Measurements from ENCODE around the gene NHSL1.
"Not testable (repeated sequence)": the region's sequence is repeated elsewhere in the genome, so short reads cannot be mapped to it uniquely, and the experiment has no call there.

NHSL1 gene

GRCh38 chr6:138428944-138429598, 70.2 kb downstream of the NHSL1 start:
- DNase-seq (ENCODE audit: low read depth in 2 of 2, low spot score in 1 of 2): no peak

- no peak for DNase-seq (ENCODE audit: low read depth in 2 of 2, low spot score in 1 of 2)
Measured at GRCh38 chr6:138427701-138428100, 71.6 kb downstream of the NHSL1 start.

GRCh38 chr6:138426500-138427123, 72.7 kb downstream of the NHSL1 start:
- DNase-seq (ENCODE audit: low read depth in 2 of 2, low spot score in 1 of 2): no peak

GRCh38 chr6:138425256-138425655, 74.0 kb downstream of the NHSL1 start:
- not testable (repeated sequence) for DNase-seq (ENCODE audit: low read depth in 2 of 2, low spot score in 1 of 2)

- DNase-seq (ENCODE audit: low read depth in 2 of 2, low spot score in 1 of 2): no peak
Measured at GRCh38 chr6:138424004-138424904, 75.0 kb downstream of the NHSL1 start.

- no peak for DNase-seq (ENCODE audit: low read depth in 2 of 2, low spot score in 1 of 2)
Measured at GRCh38 chr6:138422861-138423260, 76.4 kb downstream of the NHSL1 start.

- no peak for DNase-seq (ENCODE audit: low read depth in 2 of 2, low spot score in 1 of 2)
Measured at GRCh38 chr6:138421608-138422007, 77.7 kb downstream of the NHSL1 start.

GRCh38 chr6:138421089-138421488, 78.2 kb downstream of the NHSL1 start:
- no peak for DNase-seq (ENCODE audit: low read depth in 2 of 2, low spot score in 1 of 2)

- DNase-seq (ENCODE audit: low read depth in 2 of 2, low spot score in 1 of 2): no peak
Measured at GRCh38 chr6:138420356-138420755, 78.9 kb downstream of the NHSL1 start.

- no peak for DNase-seq (ENCODE audit: low read depth in 2 of 2, low spot score in 1 of 2)
Measured at GRCh38 chr6:138419766-138420165, 79.5 kb downstream of the NHSL1 start.

- no peak for DNase-seq (ENCODE audit: low read depth in 2 of 2, low spot score in 1 of 2)
Measured at GRCh38 chr6:138418118-138418742, 81.1 kb downstream of the NHSL1 start.

- no peak for DNase-seq (ENCODE audit: low read depth in 2 of 2, low spot score in 1 of 2)
Measured at GRCh38 chr6:138417493-138418117, 81.7 kb downstream of the NHSL1 start.

- no peak for DNase-seq (ENCODE audit: low read depth in 2 of 2, low spot score in 1 of 2)
Measured at GRCh38 chr6:138416206-138416605, 83.1 kb downstream of the NHSL1 start.

- DNase-seq (ENCODE audit: low read depth in 2 of 2, low spot score in 1 of 2): no peak
Measured at GRCh38 chr6:138415125-138415524, 84.2 kb downstream of the NHSL1 start.

- no peak for DNase-seq (ENCODE audit: low read depth in 2 of 2, low spot score in 1 of 2)
Measured at GRCh38 chr6:138410972-138411880, 88.1 kb downstream of the NHSL1 start.

- DNase-seq (ENCODE audit: low read depth in 2 of 2, low spot score in 1 of 2): no peak
Measured at GRCh38 chr6:138410048-138410735, 89.1 kb downstream of the NHSL1 start.

GRCh38 chr6:138406443-138406842, 92.9 kb downstream of the NHSL1 start:
- no peak for DNase-seq (ENCODE audit: low read depth in 2 of 2, low spot score in 1 of 2)

GRCh38 chr6:138405816-138406413, 93.4 kb downstream of the NHSL1 start:
- DNase-seq (ENCODE audit: low read depth in 2 of 2, low spot score in 1 of 2): no peak
